PC-3 (cell line): Measurements from ENCODE around the gene OPTC. TPM values are rescaled to one million over a fixed set of nuclear protein-coding genes. Genes with fewer than 3 reads are reported as not detected.

Source experiments
- ATAC-seq: fragments of 200-7000 bp; cut with Tn5 transposase; 2 replicates; pipeline ENCODE4 v1.9.1; 2020; ENCODE audit warnings: mild to moderate bottlenecking, moderate library complexity
- BruUV-seq: library from RNA; stranded (reverse); fragments of 400-500 nt; replicated peaks from 2 replicates; lab custom pipeline; 2021; lab: Mats Ljungman, UMichigan
- CTCF ChIA-PET: fragments of 300-600 bp; sonication (Branson Sonifier 250); formaldehyde crosslinking; loops from one replicate; lab custom pipeline; 2022; ENCODE audit warnings: antibody characterized with exemption; lab: Charles Lee
- POLR2A ChIA-PET: fragments of 300-600 bp; sonication (Branson Sonifier 250); formaldehyde crosslinking; loops from one replicate; lab custom pipeline; 2022; ENCODE audit warnings: antibody characterized with exemption; ENCODE audit not compliant: unreplicated experiment; lab: Charles Lee
- DNase-seq: peaks from one replicate; pipeline ENCODE4 v3.0.0-alpha.2; 2015
- H2AFZ ChIP-seq: fragments of 300-600 bp; sonication (generic); 2 replicates; pipeline ENCODE4 v1.6.0; 2016; ENCODE audit warnings: antibody characterized with exemption, low read length
- H3F3A ChIP-seq: fragments of 300-600 bp; sonication (generic); one replicate; pipeline ENCODE4 v1.6.0; 2017; ENCODE audit warnings: antibody characterized with exemption, low read length, control low read depth, mild to moderate bottlenecking; ENCODE audit not compliant: unreplicated experiment
- H3K27ac ChIP-seq: fragments of 300-600 bp; sonication (generic); 2 replicates; pipeline ENCODE4 v1.5.1; 2016; ENCODE audit warnings: mild to moderate bottlenecking, low read length
- H3K27me3 ChIP-seq: fragments of 300-600 bp; sonication (generic); 2 replicates; pipeline ENCODE4 v1.6.1; 2016; ENCODE audit warnings: low read length, mixed read lengths
- H3K36me3 ChIP-seq: fragments of 300-600 bp; sonication (generic); 2 replicates; pipeline ENCODE4 v1.6.1; 2016; ENCODE audit warnings: low read depth, mixed run types, low read length, mixed read lengths
- H3K4me1 ChIP-seq: fragments of 300-600 bp; sonication (generic); 2 replicates; pipeline ENCODE4 v1.5.1; 2016; ENCODE audit warnings: low read length; ENCODE audit not compliant: insufficient read depth
- H3K4me2 ChIP-seq: fragments of 300-600 bp; sonication (generic); 2 replicates; pipeline ENCODE4 v1.6.0; 2016; ENCODE audit warnings: low read length
- H3K4me3 ChIP-seq: fragments of 300-600 bp; sonication (generic); 2 replicates; pipeline ENCODE4 v1.5.1; 2016; ENCODE audit warnings: mild to moderate bottlenecking, low read length, mixed read lengths
- H3K79me2 ChIP-seq: fragments of 300-600 bp; sonication (generic); 2 replicates; pipeline ENCODE4 v1.6.1; 2017; ENCODE audit warnings: low read length, mixed read lengths
- H3K9ac ChIP-seq: fragments of 300-600 bp; sonication (generic); 2 replicates; pipeline ENCODE4 v1.6.0; 2016; ENCODE audit warnings: mild to moderate bottlenecking, low read length
- H3K9me2 ChIP-seq: fragments of 300-600 bp; sonication (generic); replicated peaks from 2 replicates; pipeline ENCODE4 v1.6.1; 2016; ENCODE audit warnings: mixed run types, low read length, mixed read lengths
- H3K9me3 ChIP-seq: fragments of 300-600 bp; sonication (generic); 2 replicates; pipeline ENCODE4 v1.6.1; 2016; ENCODE audit warnings: low read length, mixed read lengths
- H4K20me1 ChIP-seq: fragments of 300-600 bp; sonication (generic); 2 replicates; pipeline ENCODE4 v1.6.1; 2016; ENCODE audit warnings: low read length, mixed read lengths
- CTCF ChIP-seq: fragments of 300-600 bp; sonication (generic); conservative IDR thresholded peaks from 2 replicates; pipeline ENCODE4 v1.5.1; 2017; ENCODE audit warnings: antibody characterized with exemption, low read depth, mild to moderate bottlenecking, low read length
- EZH2 ChIP-seq: fragments of 300-600 bp; sonication (generic); IDR thresholded peaks from one replicate; pipeline ENCODE4 v1.6.1; 2017; ENCODE audit warnings: antibody characterized with exemption, mild to moderate bottlenecking, low read length; ENCODE audit not compliant: unreplicated experiment
- EZH2phosphoT487 ChIP-seq: fragments of 300-600 bp; sonication (generic); IDR thresholded peaks from 2 replicates; pipeline ENCODE4 v1.6.1; 2018; ENCODE audit warnings: mild to moderate bottlenecking, antibody characterized with exemption, low read length, borderline replicate concordance
- intact Hi-C: fragments of 100-400 bp; cut with micrococcal nuclease; formaldehyde crosslinking; loops from 2 replicates; pipeline ENCODE4 v1.9.0; 2023
- total RNA-seq: library from RNA; depleted of rRNA; stranded (reverse); fragments of >200 nt; gene quantifications from 2 replicates; pipeline ENCODE4 v1.2.3, GENCODE V29; 2014

Gene OPTC
- total RNA-seq, 1 experiment from 2014 or later = not detected

DNA sequence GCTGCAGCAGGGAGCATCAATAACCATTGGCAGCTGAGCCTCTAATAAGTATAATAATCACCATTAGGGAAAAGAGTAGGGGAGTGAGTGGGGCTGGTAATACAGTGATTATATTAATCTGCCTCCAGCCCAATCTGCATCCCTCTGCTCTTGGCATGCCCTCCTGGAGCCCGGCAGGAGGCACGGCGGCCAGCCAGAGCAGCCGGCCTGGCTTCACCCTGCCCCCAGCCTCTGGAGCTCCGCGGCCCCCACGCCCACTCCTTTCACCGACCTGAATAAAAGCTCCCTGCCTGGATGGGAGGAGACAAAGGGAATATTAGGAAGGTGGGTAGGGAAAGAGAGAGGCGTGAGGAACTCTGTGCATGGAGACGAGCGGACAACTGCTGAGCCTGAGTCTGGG lies 28.3 kb downstream of the OPTC start:
- TF ChIP-seq EZH2 (no peak), EZH2phosphoT487 (no peak), CTCF (no peak)
- ChIA-PET POLR2A (no interaction called here), CTCF (no interaction called here)
- no peak overlapping the region for H3K9ac ChIP-seq
- ATAC-seq = no peak
- BruUV-seq = no TSS peak
- no peaks in the 10 kb centered on the region for H3K36me3 ChIP-seq
- no peaks in the 10 kb centered on the region for H3K9me3 ChIP-seq
- no peaks in the 10 kb centered on the region for H3K9me2 ChIP-seq
- H3F3A ChIP-seq = no peaks in the 10 kb centered on the region
- intact Hi-C loops = no loop called here
- no peak for DNase-seq
- H3K4me2 ChIP-seq = no peak overlapping the region
- H3K27me3 ChIP-seq = no peaks in the 10 kb centered on the region
- H4K20me1 ChIP-seq = no peaks in the 10 kb centered on the region
- no peak overlapping the region for H3K27ac ChIP-seq
- no peak overlapping the region for H3K4me3 ChIP-seq
- no peaks in the 10 kb centered on the region for H3K79me2 ChIP-seq
- H2AFZ ChIP-seq = no peak overlapping the region
- peaks cover 31% of the 10 kb centered on the region for H3K4me1 ChIP-seq

DNA sequence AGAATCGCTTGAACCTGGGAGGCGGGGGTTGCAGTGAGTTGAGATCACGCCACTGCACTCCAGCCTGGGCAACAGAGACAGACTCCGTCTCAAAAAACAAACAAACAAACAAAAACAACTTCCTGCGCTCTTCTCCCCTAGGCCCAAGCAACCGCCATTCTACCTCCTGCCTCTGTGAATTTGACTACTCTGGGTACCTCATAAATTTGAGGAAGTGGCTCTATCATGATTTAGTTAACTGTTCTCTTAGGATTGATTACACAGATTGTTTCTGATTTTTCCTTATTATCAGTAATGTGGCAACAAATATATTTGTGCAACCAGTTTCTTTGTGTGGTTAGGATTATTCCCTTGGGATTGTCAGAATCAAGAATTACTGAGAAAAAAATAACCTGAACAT lies 29.7 kb downstream of the OPTC start:
- Histone ChIP-seq H3K27ac (no peak overlapping the region), H3K4me3 (no peak overlapping the region), H3K4me2 (no peak overlapping the region), H3K9ac (no peak overlapping the region), H3K9me2 (no peaks in the 10 kb centered on the region), H3K36me3 (no peaks in the 10 kb centered on the region), H2AFZ (no peak overlapping the region), H3K9me3 (no peaks in the 10 kb centered on the region), H3F3A (no peaks in the 10 kb centered on the region), H3K4me1 (peaks cover 34% of the 10 kb centered on the region), H3K27me3 (no peaks in the 10 kb centered on the region), H3K79me2 (no peaks in the 10 kb centered on the region), H4K20me1 (no peaks in the 10 kb centered on the region)
- TF ChIP-seq EZH2 = no peak
- no peak for TF ChIP-seq EZH2phosphoT487
- no peak for TF ChIP-seq CTCF
- intact Hi-C loops = no loop called here
- DNase-seq = no peak
- ATAC-seq = no peak
- CTCF ChIA-PET = no interaction called here
- no TSS peak for BruUV-seq
- POLR2A ChIA-PET = no interaction called here

GRCh38 chr1:203524152-203524551 lies 30.2 kb downstream of the OPTC start:
- ChIA-PET POLR2A (interaction anchor here (0.6 kb wide), 1 partner anchor 1385 kb away, joined by 3 read pairs; no protein-coding TSS in a partner anchor), CTCF (no interaction called here)

More at GRCh38 chr1:203524152-203524551, 30.2 kb downstream of the OPTC start:
- Histone ChIP-seq H3K27ac (no peak overlapping the region), H3F3A (no peaks in the 10 kb centered on the region), H3K79me2 (no peaks in the 10 kb centered on the region), H2AFZ (no peak overlapping the region), H4K20me1 (no peaks in the 10 kb centered on the region), H3K9me2 (no peaks in the 10 kb centered on the region), H3K4me1 (peaks cover 34% of the 10 kb centered on the region), H3K36me3 (no peaks in the 10 kb centered on the region), H3K9ac (no peak overlapping the region), H3K4me3 (no peak overlapping the region), H3K4me2 (no peak overlapping the region), H3K9me3 (no peaks in the 10 kb centered on the region), H3K27me3 (no peaks in the 10 kb centered on the region)
- no TSS peak for BruUV-seq
- no peak for DNase-seq
- TF ChIP-seq EZH2phosphoT487 (no peak), CTCF (no peak), EZH2 (no peak)
- intact Hi-C loops = no loop called here
- ATAC-seq = no peak
